HCT116 (cell line): ENCODE measurements around the gene CENPH. TPM values are rescaled to one million over a fixed set of nuclear protein-coding genes. Genes with fewer than 3 reads are reported as not detected.

Source experiments
- ATAC-seq: fragments of 200-7000 bp; cut with Tn5 transposase; 2 replicates; pipeline ENCODE4 v1.9.1; 2020; ENCODE audit warnings: mild to moderate bottlenecking, moderate library complexity
- BruUV-seq: library from RNA; stranded (reverse); fragments of 400-500 nt; replicated peaks from 2 replicates; lab custom pipeline; 2021; lab: Mats Ljungman, UMichigan
- CTCF ChIA-PET: fragments of 300-600 bp; sonication (Branson Sonifier 250); formaldehyde crosslinking; loops from one replicate; lab custom pipeline; 2021; ENCODE audit warnings: antibody characterized with exemption; lab: Charles Lee
- POLR2A ChIA-PET: fragments of 300-600, 350-600 bp; sonication (Branson Sonifier 250); formaldehyde crosslinking; loops from one replicate; lab custom pipeline; 2021; ENCODE audit warnings: antibody characterized with exemption; lab: Charles Lee
- RAD21 ChIA-PET, 2 experiments: fragments of 300-600 bp; sonication (Branson Sonifier 250); formaldehyde crosslinking; loops; one replicate each; lab custom pipeline; 2023; ENCODE audit warnings: low total read pairs in 2 of 2; ENCODE audit not compliant: uncharacterized antibody in 2 of 2, unreplicated experiment in 2 of 2, low non-redundant PET in 1 of 2; lab: Charles Lee
- DNase-seq: peaks from one replicate; pipeline ENCODE4 v3.0.0-alpha.2; 2010; ENCODE audit warnings: low read depth, low spot score
- H2AFZ ChIP-seq: fragments of 200-600 bp; shearing (Covaris generic), sonication (generic); 2 replicates; pipeline ENCODE4 v1.6.1; 2017; ENCODE audit warnings: low read depth, mixed run types, mixed read lengths, antibody characterized with exemption, low read length; ENCODE audit not compliant: poor library complexity, severe bottlenecking
- H3K27ac ChIP-seq: 2 replicates; pipeline ENCODE4 v1.5.1; 2012; ENCODE audit warnings: low read depth, low read length
- H3K27me3 ChIP-seq: fragments of 200-600 bp; sonication (generic); 2 replicates; pipeline ENCODE4 v1.6.1; 2016; ENCODE audit warnings: mixed run types, low read length, mixed read lengths; ENCODE audit not compliant: insufficient read depth
- H3K36me3 ChIP-seq, 2 experiments: fragments of 200-500 bp in 1 of 2; fragments of 200-600 bp in 1 of 2; sonication (Bioruptor generic) in 1 of 2; sonication (generic) in 1 of 2; 2 replicates each; pipeline versions ENCODE4 v1.5.1 to v1.6.1; 2014 to 2016; ENCODE audit warnings: low read length in 2 of 2, inconsistent platforms in 1 of 2, mixed read lengths in 1 of 2, mixed run types in 1 of 2; ENCODE audit not compliant: insufficient read depth in 2 of 2, control insufficient read depth in 1 of 2
- H3K4me1 ChIP-seq, 2 experiments: fragments of 200-600 bp in 1 of 2; sonication (generic) in 1 of 2; 2 replicates each; pipeline versions ENCODE4 v1.5.1 to v1.6.1; 2012 to 2017; ENCODE audit warnings: low read length in 2 of 2, inconsistent platforms in 1 of 2, mild to moderate bottlenecking in 1 of 2, mixed read lengths in 1 of 2, mixed run types in 1 of 2, moderate library complexity in 1 of 2; ENCODE audit not compliant: insufficient read depth in 2 of 2, control insufficient read depth in 1 of 2
- H3K4me2 ChIP-seq: fragments of 200-600 bp; sonication (generic); 2 replicates; pipeline ENCODE4 v1.6.1; 2017; ENCODE audit warnings: mixed run types, low read length, mixed read lengths
- H3K4me3 ChIP-seq, 2 experiments: fragments of 200-600 bp in 1 of 2; sonication (generic) in 1 of 2; replicated peaks in 1 of 2; 2 replicates each; pipeline ENCODE4 v1.5.1; 2011 to 2016; ENCODE audit warnings: low read length in 2 of 2, control low read depth in 1 of 2, low read depth in 1 of 2, mild to moderate bottlenecking in 1 of 2, mixed read lengths in 1 of 2, mixed run types in 1 of 2
- H3K79me2 ChIP-seq: fragments of 200-600 bp; sonication (generic); 2 replicates; pipeline ENCODE4 v1.6.1; 2017; ENCODE audit warnings: mild to moderate bottlenecking, mixed run types, low read length, moderate library complexity, mixed read lengths; ENCODE audit not compliant: insufficient read depth
- H3K9ac ChIP-seq: fragments of 200-600 bp; sonication (generic); 2 replicates; pipeline ENCODE4 v1.6.1; 2016; ENCODE audit warnings: low read length, mixed read lengths
- H3K9me2 ChIP-seq: fragments of 200-600 bp; sonication (generic), shearing (Covaris generic); 2 replicates; pipeline ENCODE4 v1.6.1; 2017; ENCODE audit warnings: mixed run types, mild to moderate bottlenecking, moderate library complexity; ENCODE audit not compliant: insufficient read depth
- H3K9me3 ChIP-seq, 2 experiments: fragments of 200-500 bp in 1 of 2; fragments of 200-600 bp in 1 of 2; sonication (Bioruptor generic) in 1 of 2; sonication (generic) in 1 of 2; 2 replicates each; pipeline ENCODE4 v1.6.1; 2014 to 2017; ENCODE audit warnings: low read length in 2 of 2, mixed read lengths in 2 of 2, inconsistent platforms in 1 of 2, low read depth in 1 of 2, mild to moderate bottlenecking in 1 of 2, mixed run types in 1 of 2, moderate library complexity in 1 of 2; ENCODE audit not compliant: control insufficient read depth in 1 of 2, insufficient read depth in 1 of 2
- H4K20me1 ChIP-seq: fragments of 200-600 bp; sonication (generic), shearing (Covaris generic); 2 replicates; pipeline ENCODE4 v1.6.1; 2017; ENCODE audit warnings: mixed run types, mild to moderate bottlenecking, moderate library complexity; ENCODE audit not compliant: insufficient read depth
- CEBPB ChIP-seq: IDR thresholded peaks from 2 replicates; pipeline ENCODE4 v1.6.1; 2012; ENCODE audit warnings: low read depth
- ELF1 ChIP-seq: IDR thresholded peaks from 2 replicates; pipeline ENCODE4 v1.6.1; 2012; ENCODE audit warnings: low read depth, borderline replicate concordance
- JUND ChIP-seq: IDR thresholded peaks from 2 replicates; pipeline ENCODE4 v1.6.1; 2012
- POLR2A ChIP-seq: IDR thresholded peaks from 2 replicates; pipeline ENCODE4 v1.7.0; 2011; ENCODE audit warnings: borderline replicate concordance; ENCODE audit not compliant: insufficient read depth, insufficient read length; ENCODE audit errors: extremely low read depth
- POLR2AphosphoS5 ChIP-seq: IDR thresholded peaks from 2 replicates; pipeline ENCODE4 v1.6.1; 2011; ENCODE audit warnings: mild to moderate bottlenecking, low read depth, low read length, moderate library complexity
- RAD21 ChIP-seq: IDR thresholded peaks from 2 replicates; pipeline ENCODE4 v1.6.1; 2012; ENCODE audit warnings: low read depth, mild to moderate bottlenecking
- SIN3A ChIP-seq: IDR thresholded peaks from 2 replicates; pipeline ENCODE4 v1.6.1; 2012; ENCODE audit warnings: low read depth
- SP1 ChIP-seq: IDR thresholded peaks from 2 replicates; pipeline ENCODE4 v1.6.1; 2012; ENCODE audit warnings: low read depth
- YY1 ChIP-seq: IDR thresholded peaks from 2 replicates; pipeline ENCODE4 v1.6.1; 2011; ENCODE audit warnings: low read length, low read depth, moderate library complexity, mild to moderate bottlenecking; ENCODE audit not compliant: insufficient replicate concordance; ENCODE audit errors: extremely low read depth
- ZFX ChIP-seq: fragments of 450-650 bp; IDR thresholded peaks from 2 replicates; pipeline ENCODE4 v1.6.1; 2017
- ZNF274 ChIP-seq: fragments of 200-500 bp; sonication (Bioruptor generic); IDR thresholded peaks from 2 replicates; pipeline ENCODE4 v1.6.1; 2014; ENCODE audit warnings: mild to moderate bottlenecking, low read depth, low read length, inconsistent platforms
- intact Hi-C: fragments of 100-400 bp; cut with micrococcal nuclease; formaldehyde crosslinking; loops from 2 replicates; pipeline ENCODE4 v1.10.0; 2022
- total RNA-seq: library from RNA; stranded (reverse); gene quantifications from one replicate; pipeline ENCODE4 v1.2.1, GENCODE V29; 2021; ENCODE audit not compliant: unreplicated experiment
- TF ChIP-seq, protein P1 (sequence below): IDR thresholded peaks from 2 replicates; pipeline ENCODE4 v1.6.1; 2011; ENCODE audit warnings: mild to moderate bottlenecking, low read length, moderate library complexity; ENCODE audit not compliant: insufficient replicate concordance; ENCODE audit errors: extremely low read depth
- TF ChIP-seq, protein P2 (sequence below), 3 experiments: fragments of 200-600 bp in 1 of 3; sonication (generic) in 1 of 3; IDR thresholded peaks in 2 of 3; conservative IDR thresholded peaks in 1 of 3; 2 replicates each; pipeline ENCODE4 v1.5.1; 2012 to 2017; ENCODE audit warnings: low read depth in 2 of 3, low read length in 2 of 3, antibody characterized with exemption in 1 of 3, borderline replicate concordance in 1 of 3, control low read depth in 1 of 3, mild to moderate bottlenecking in 1 of 3, mixed read lengths in 1 of 3, mixed run types in 1 of 3, moderate library complexity in 1 of 3; ENCODE audit not compliant: insufficient read depth in 1 of 3
- TF ChIP-seq, protein P3 (sequence below): IDR thresholded peaks from 2 replicates; pipeline ENCODE4 v1.6.1; 2012
- TF ChIP-seq, protein P4 (sequence below): IDR thresholded peaks from 2 replicates; pipeline ENCODE4 v1.6.1; 2012

CENPH gene
- total RNA-seq, 1 experiment from 2014 or later: 23.4 TPM

DNA sequence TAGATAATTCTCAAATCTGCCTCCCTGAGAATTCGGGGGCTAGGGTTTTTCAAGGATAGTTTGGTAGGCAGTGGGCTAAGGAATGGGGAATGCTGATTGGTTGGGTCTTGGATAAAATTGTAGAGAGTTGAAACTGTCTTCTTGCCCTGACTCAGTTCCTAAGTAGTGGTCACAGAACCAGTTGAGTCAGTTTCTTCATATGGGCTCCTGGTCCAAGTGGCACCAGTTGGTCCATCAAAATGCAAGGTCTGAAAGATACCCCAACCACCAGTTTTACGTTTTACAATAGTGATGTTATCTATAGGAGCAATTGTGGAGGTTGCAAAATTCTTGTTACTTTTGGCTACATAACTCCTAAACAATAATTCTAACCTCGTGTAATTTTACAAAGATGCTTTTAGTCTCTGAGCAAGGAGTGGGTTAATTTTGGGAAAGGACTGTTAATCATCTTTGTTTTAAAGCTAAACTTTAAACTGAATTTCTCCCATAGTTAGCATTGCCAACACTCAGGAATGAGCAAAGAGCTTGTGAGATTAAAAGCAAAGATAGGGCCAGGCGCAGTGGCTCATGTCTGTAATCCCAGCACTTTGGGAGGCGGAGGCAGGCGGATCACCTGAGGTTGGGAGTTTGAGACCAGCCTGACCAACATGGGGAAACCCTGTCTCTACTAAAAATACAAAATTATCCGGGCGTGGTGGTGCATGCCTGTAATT lies 53.0 kb downstream of the CENPH start:
- H3K27ac ChIP-seq: no peak overlapping the region
- no peak for DNase-seq
- no peak overlapping the region for H3K4me2 ChIP-seq
- peaks cover 32 to 40% of the 10 kb centered on the region in 2 experiments for H3K4me1 ChIP-seq
- RAD21 ChIA-PET: no interaction called here
- TF ChIP-seq RAD21: no peak
- no peak for TF ChIP-seq ELF1
- TF ChIP-seq, protein P1, sequence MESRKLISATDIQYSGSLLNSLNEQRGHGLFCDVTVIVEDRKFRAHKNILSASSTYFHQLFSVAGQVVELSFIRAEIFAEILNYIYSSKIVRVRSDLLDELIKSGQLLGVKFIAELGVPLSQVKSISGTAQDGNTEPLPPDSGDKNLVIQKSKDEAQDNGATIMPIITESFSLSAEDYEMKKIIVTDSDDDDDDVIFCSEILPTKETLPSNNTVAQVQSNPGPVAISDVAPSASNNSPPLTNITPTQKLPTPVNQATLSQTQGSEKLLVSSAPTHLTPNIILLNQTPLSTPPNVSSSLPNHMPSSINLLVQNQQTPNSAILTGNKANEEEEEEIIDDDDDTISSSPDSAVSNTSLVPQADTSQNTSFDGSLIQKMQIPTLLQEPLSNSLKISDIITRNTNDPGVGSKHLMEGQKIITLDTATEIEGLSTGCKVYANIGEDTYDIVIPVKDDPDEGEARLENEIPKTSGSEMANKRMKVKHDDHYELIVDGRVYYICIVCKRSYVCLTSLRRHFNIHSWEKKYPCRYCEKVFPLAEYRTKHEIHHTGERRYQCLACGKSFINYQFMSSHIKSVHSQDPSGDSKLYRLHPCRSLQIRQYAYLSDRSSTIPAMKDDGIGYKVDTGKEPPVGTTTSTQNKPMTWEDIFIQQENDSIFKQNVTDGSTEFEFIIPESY: no peak
- TF ChIP-seq, all 23 proteins: peak for 0
- POLR2A ChIA-PET: interaction anchor here (1.4 kb wide), 1 partner anchor 8 kb away, joined by 3 read pairs; the partner anchor contains the start of gene CDK7
- Histone ChIP-seq H3K9me3 (no peaks in the 10 kb centered on the region), H4K20me1 (peaks cover 11% of the 10 kb centered on the region; the same call in 1 of the 2 replicates), H3K9ac (no peak overlapping the region), H3K4me3 (no peak overlapping the region), H3K9me2 (no peaks in the 10 kb centered on the region), H3K27me3 (no peaks in the 10 kb centered on the region), H3K79me2 (peaks cover 96% of the 10 kb centered on the region), H3K36me3 (peaks cover 4 to 7% of the 10 kb centered on the region in 2 experiments; a peak in 2 of 4 replicates), H2AFZ (no peak overlapping the region)
- CTCF ChIA-PET: no interaction called here
- no peak for ATAC-seq
- BruUV-seq: no TSS peak
- intact Hi-C loops: no loop called here

DNA sequence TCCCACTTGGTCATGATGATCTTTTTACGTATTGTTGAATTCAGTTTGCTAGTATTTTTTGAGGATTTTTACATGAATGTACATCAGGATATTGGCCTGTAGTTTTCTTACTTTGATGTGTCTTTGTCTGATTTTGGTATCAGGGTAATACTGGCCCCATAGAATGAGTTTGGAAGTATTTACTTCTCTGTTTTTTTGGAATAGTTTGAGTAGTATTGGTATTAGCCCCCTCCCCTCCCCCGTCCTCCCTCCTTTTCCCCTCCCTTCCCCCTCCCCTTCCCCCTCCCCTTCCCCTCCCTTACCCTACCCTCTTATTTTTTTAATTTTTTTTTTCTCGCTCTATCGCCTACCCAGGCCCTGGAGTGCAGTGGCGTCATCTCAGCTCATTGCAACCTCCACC lies 55.6 kb downstream of the CENPH start:
- no TSS peak for BruUV-seq
- no peaks in the 10 kb centered on the region for H3K9me2 ChIP-seq
- no peak overlapping the region for H3K9ac ChIP-seq
- H3K79me2 ChIP-seq: peaks cover 99% of the 10 kb centered on the region
- no peak overlapping the region for H3K4me2 ChIP-seq
- no peak overlapping the region for H3K27ac ChIP-seq
- H3K4me1 ChIP-seq: peaks cover 7 to 13% of the 10 kb centered on the region in 2 experiments; a peak in 3 of 4 replicates
- CTCF ChIA-PET: no interaction called here
- RAD21 ChIA-PET: no interaction called here
- POLR2A ChIA-PET: no interaction called here
- no peak overlapping the region for H3K4me3 ChIP-seq
- no peaks in the 10 kb centered on the region for H3K27me3 ChIP-seq
- no peak for DNase-seq
- H3K36me3 ChIP-seq: peaks cover 3% of the 10 kb centered on the region in 2 experiments; a peak in 2 of 4 replicates
- H2AFZ ChIP-seq: no peak overlapping the region
- H3K9me3 ChIP-seq: no peaks in the 10 kb centered on the region
- TF ChIP-seq CEBPB: no peak
- TF ChIP-seq ZFX: no peak
- TF ChIP-seq, protein P2, sequence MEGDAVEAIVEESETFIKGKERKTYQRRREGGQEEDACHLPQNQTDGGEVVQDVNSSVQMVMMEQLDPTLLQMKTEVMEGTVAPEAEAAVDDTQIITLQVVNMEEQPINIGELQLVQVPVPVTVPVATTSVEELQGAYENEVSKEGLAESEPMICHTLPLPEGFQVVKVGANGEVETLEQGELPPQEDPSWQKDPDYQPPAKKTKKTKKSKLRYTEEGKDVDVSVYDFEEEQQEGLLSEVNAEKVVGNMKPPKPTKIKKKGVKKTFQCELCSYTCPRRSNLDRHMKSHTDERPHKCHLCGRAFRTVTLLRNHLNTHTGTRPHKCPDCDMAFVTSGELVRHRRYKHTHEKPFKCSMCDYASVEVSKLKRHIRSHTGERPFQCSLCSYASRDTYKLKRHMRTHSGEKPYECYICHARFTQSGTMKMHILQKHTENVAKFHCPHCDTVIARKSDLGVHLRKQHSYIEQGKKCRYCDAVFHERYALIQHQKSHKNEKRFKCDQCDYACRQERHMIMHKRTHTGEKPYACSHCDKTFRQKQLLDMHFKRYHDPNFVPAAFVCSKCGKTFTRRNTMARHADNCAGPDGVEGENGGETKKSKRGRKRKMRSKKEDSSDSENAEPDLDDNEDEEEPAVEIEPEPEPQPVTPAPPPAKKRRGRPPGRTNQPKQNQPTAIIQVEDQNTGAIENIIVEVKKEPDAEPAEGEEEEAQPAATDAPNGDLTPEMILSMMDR (IDR thresholded peaks at IDR 0.05 in 2 of 3, conservative IDR thresholded peaks at IDR 0.05 in 1 of 3; ENCODE audit: borderline replicate concordance in 1 of 3, insufficient read depth in 1 of 3, low read depth in 2 of 3, low read length in 2 of 3): no peak
- no peak for TF ChIP-seq JUND
- no peak for TF ChIP-seq ZNF274
- TF ChIP-seq POLR2AphosphoS5: no peak
- no peak for TF ChIP-seq SIN3A
- TF ChIP-seq POLR2A: no peak
- TF ChIP-seq RAD21: no peak
- TF ChIP-seq, protein P3, sequence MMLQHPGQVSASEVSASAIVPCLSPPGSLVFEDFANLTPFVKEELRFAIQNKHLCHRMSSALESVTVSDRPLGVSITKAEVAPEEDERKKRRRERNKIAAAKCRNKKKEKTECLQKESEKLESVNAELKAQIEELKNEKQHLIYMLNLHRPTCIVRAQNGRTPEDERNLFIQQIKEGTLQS: no peak
- TF ChIP-seq, protein P4, sequence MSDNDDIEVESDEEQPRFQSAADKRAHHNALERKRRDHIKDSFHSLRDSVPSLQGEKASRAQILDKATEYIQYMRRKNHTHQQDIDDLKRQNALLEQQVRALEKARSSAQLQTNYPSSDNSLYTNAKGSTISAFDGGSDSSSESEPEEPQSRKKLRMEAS: no peak
- no peak for TF ChIP-seq SP1
- TF ChIP-seq YY1: no peak
- H4K20me1 ChIP-seq: peaks cover 4% of the 10 kb centered on the region; the same call in 1 of the 2 replicates
- ATAC-seq: no peak
- intact Hi-C loops: no loop called here
